ENCODE measurements around the gene APOBEC4. TPM values are rescaled to one million over a fixed set of nuclear protein-coding genes. Genes with fewer than 3 reads are reported as not detected.

The APOBEC4 gene
- total and polyA plus RNA-seq, 2 of the 4 experiments (the other 2 are of a cell fraction), result not detected

DNA sequence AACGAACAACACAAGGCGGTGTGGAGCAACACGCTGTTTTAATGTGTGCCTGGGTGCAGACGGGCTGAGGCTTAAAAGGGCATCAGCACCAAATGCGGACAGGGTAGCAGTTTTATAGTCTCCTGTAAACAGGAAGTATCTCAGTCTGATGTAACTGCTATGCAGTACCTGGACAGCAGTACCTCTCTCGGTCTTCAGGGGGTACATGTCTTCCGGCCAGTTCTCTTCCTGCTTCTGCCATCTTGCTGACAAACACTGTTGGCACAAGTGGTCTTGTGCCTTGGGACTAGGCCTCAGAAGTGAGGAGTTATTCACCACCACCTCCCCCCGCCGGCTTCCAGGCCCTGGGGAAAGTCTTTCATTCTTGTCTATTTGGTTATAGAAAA, 49.7 kb upstream of the APOBEC4 start:
- Histone ChIP-seq H3K56ac (ENCODE audit: extremely low read depth, insufficient read depth, low read length) (no peak overlapping the region), H3K14ac (replicated peaks; ENCODE audit: low read depth, low read length) (no peak overlapping the region), H3K4me3 (ENCODE audit: insufficient read depth, low read depth, low read length) (no peak overlapping the region), H2AK5ac (ENCODE audit: low read depth, low read length) (no peak overlapping the region), H4K20me1 (ENCODE audit: insufficient read depth, low read length) (no peaks in the 10 kb centered on the region), H3K27me3 (ENCODE audit: control insufficient read depth, insufficient read depth, low read length) (no peaks in the 10 kb centered on the region), H3K9me1 (ENCODE audit: insufficient read depth, low read length) (peaks cover 16% of the 10 kb centered on the region), H3K27ac (ENCODE audit: insufficient read depth, low read length) (no peak overlapping the region), H4K8ac (ENCODE audit: low read depth in 2 of 2, low read length in 2 of 2) (no peak overlapping the region), H3K36me3 (ENCODE audit: control insufficient read depth, insufficient read depth, low read length) (no peaks in the 10 kb centered on the region), H2AFZ (replicated peaks; ENCODE audit: low read length, poor library complexity) (no peak overlapping the region), H3K4me1 (ENCODE audit: control insufficient read depth, insufficient read depth, low read length) (peaks cover 3% of the 10 kb centered on the region; the same call in 1 of the 2 replicates), H3K9me3 (ENCODE audit: control insufficient read depth, insufficient read depth, low read length) (no peaks in the 10 kb centered on the region), H3K9ac (ENCODE audit: low read depth, low read length) (no peak overlapping the region), H3K18ac (ENCODE audit: low read depth, low read length) (no peak overlapping the region), H2BK15ac (ENCODE audit: low read depth, low read length) (no peak overlapping the region), H2BK5ac (ENCODE audit: low read depth, low read length, poor library complexity, severe bottlenecking) (no peak overlapping the region), H2AK9ac (replicated peaks; ENCODE audit: low read depth, low read length, poor library complexity) (no peak overlapping the region), H2BK20ac (ENCODE audit: low read depth, low read length) (no peak overlapping the region), H4K5ac (ENCODE audit: low read depth, low read length) (no peak overlapping the region), H2BK120ac (ENCODE audit: low read depth, low read length) (no peak overlapping the region), H3K79me1 (ENCODE audit: low read depth in 1 of 2, low read length in 2 of 2) (0 out of 4 replicates have a peak, but pooled peaks cover 0 to 5% of the 10 kb centered on the region in 2 experiments), H3K4ac (ENCODE audit: low read depth, low read length) (no peak overlapping the region), H3K4me2 (ENCODE audit: low read depth, low read length) (no peak overlapping the region), H4K91ac (ENCODE audit: insufficient read depth, low read depth, low read length) (no peak overlapping the region), H3K23ac (ENCODE audit: low read depth, low read length) (no peak overlapping the region)
- intact Hi-C loops (cut with micrococcal nuclease), result no loop called here
- WGBS, 2 experiments (ENCODE audit: extremely low coverage in 2 of 2, insufficient read length in 1 of 2), result 100% methylated on average over 3 of the region's 9 CpGs; no CpG with 5 or more reads in 1 of the 2 experiments
- in situ Hi-C loops (cut with MboI; ENCODE audit: low sequenced_read_pairs), result no loop called here
- dilution Hi-C loops (cut with HindIII; ENCODE audit: low sequenced_read_pairs, unreplicated experiment), result no loop called here
- CTCF ChIA-PET, result no interaction called here
- DNase-seq (no peak), ATAC-seq (ENCODE audit: low read depth) (no peak)
- no TSS peak for BruUV-seq (replicated peaks)
- POLR2A ChIA-PET (ENCODE audit: unreplicated experiment), result no interaction called here
- TF ChIP-seq, protein P1, sequence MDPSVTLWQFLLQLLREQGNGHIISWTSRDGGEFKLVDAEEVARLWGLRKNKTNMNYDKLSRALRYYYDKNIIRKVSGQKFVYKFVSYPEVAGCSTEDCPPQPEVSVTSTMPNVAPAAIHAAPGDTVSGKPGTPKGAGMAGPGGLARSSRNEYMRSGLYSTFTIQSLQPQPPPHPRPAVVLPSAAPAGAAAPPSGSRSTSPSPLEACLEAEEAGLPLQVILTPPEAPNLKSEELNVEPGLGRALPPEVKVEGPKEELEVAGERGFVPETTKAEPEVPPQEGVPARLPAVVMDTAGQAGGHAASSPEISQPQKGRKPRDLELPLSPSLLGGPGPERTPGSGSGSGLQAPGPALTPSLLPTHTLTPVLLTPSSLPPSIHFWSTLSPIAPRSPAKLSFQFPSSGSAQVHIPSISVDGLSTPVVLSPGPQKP (IDR thresholded peaks at IDR 0.05; ENCODE audit: borderline replicate concordance, low read depth, low read length), result no peak
- TF ChIP-seq BHLHE40 (IDR thresholded peaks at IDR 0.05; ENCODE audit: low read depth, low read length) (no peak), RFX5 (IDR thresholded peaks at IDR 0.05; ENCODE audit: low read depth, low read length) (no peak), FOS (IDR thresholded peaks at IDR 0.05; ENCODE audit: low read depth, low read length) (no peak), RAD21 (IDR thresholded peaks at IDR 0.05; ENCODE audit: low read length) (no peak), POLR2A (IDR thresholded peaks at IDR 0.05; ENCODE audit: low read depth, low read length) (no peak), CEBPB (IDR thresholded peaks at IDR 0.05; ENCODE audit: low read depth, low read length) (no peak), SMC3 (IDR thresholded peaks at IDR 0.05; ENCODE audit: low read depth, low read length) (no peak), RCOR1 (IDR thresholded peaks at IDR 0.05; ENCODE audit: insufficient replicate concordance, low read length) (no peak), MXI1 (IDR thresholded peaks at IDR 0.05; ENCODE audit: borderline replicate concordance, low read depth, low read length) (no peak), MAFK (IDR thresholded peaks at IDR 0.05; ENCODE audit: low read depth, low read length) (no peak), MAZ (IDR thresholded peaks at IDR 0.05; ENCODE audit: borderline replicate concordance, low read depth, low read length) (no peak), CHD1 (IDR thresholded peaks at IDR 0.05; ENCODE audit: low read depth, low read length) (no peak), NFE2L2 (IDR thresholded peaks at IDR 0.05; ENCODE audit: low read depth, low read length) (no peak)
- TF ChIP-seq, protein P2, sequence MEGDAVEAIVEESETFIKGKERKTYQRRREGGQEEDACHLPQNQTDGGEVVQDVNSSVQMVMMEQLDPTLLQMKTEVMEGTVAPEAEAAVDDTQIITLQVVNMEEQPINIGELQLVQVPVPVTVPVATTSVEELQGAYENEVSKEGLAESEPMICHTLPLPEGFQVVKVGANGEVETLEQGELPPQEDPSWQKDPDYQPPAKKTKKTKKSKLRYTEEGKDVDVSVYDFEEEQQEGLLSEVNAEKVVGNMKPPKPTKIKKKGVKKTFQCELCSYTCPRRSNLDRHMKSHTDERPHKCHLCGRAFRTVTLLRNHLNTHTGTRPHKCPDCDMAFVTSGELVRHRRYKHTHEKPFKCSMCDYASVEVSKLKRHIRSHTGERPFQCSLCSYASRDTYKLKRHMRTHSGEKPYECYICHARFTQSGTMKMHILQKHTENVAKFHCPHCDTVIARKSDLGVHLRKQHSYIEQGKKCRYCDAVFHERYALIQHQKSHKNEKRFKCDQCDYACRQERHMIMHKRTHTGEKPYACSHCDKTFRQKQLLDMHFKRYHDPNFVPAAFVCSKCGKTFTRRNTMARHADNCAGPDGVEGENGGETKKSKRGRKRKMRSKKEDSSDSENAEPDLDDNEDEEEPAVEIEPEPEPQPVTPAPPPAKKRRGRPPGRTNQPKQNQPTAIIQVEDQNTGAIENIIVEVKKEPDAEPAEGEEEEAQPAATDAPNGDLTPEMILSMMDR (conservative IDR thresholded peaks at IDR 0.05; ENCODE audit: low read depth, low read length), result no peak
- TF ChIP-seq, protein P3, sequence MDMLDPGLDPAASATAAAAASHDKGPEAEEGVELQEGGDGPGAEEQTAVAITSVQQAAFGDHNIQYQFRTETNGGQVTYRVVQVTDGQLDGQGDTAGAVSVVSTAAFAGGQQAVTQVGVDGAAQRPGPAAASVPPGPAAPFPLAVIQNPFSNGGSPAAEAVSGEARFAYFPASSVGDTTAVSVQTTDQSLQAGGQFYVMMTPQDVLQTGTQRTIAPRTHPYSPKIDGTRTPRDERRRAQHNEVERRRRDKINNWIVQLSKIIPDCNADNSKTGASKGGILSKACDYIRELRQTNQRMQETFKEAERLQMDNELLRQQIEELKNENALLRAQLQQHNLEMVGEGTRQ (IDR thresholded peaks at IDR 0.05; ENCODE audit: low read depth, low read length), result no peak
